Uterus (tissue), 4 donors: ENCODE data around the gene PRKAG3. TPM values are rescaled to one million over a fixed set of nuclear protein-coding genes. Genes with fewer than 3 reads are reported as not detected.
"Not testable (repeated sequence)": the region's sequence is repeated elsewhere in the genome, so short reads cannot be mapped to it uniquely, and the experiment has no call there.

ENCODE experiments used
- DNase-seq, 2 donors: peaks; one replicate each; pipeline ENCODE4 v3.0.0-alpha.2; 2019 to 2020
- H3K27ac ChIP-seq, 2 donors: fragments of 200-600 bp; sonication (generic); 1 replicate in 1 of 2; 2 replicates in 1 of 2; pipeline ENCODE4 v1.5.1; 2016 to 2018
- H3K27me3 ChIP-seq, 2 donors: fragments of 200-600 bp; sonication (generic); one replicate each; pipeline ENCODE4 v1.5.1; 2018 to 2019; ENCODE audit warnings: control low read depth in 1 of 2
- H3K36me3 ChIP-seq, 2 donors: fragments of 200-600 bp; sonication (generic); one replicate each; pipeline ENCODE4 v1.5.1; 2019; ENCODE audit warnings: control low read depth in 1 of 2
- H3K4me1 ChIP-seq, 2 donors: fragments of 200-600 bp; sonication (generic); one replicate each; pipeline ENCODE4 v1.5.1; 2018 to 2019; ENCODE audit warnings: control low read depth in 1 of 2
- H3K4me3 ChIP-seq, 2 donors: fragments of 200-600 bp; sonication (generic); 1 replicate in 1 of 2; 2 replicates in 1 of 2; pipeline ENCODE4 v1.5.1; 2018 to 2019; ENCODE audit warnings: mild to moderate bottlenecking in 1 of 2
- H3K9me3 ChIP-seq, 2 donors: fragments of 200-600 bp; sonication (generic); one replicate each; pipeline ENCODE4 v1.5.1; 2019; ENCODE audit warnings: control low read depth in 1 of 2
- CTCF ChIP-seq, 4 experiments: fragments of 200-600 bp in 2 of 4; fragments of 450-650 bp in 2 of 4; sonication (generic) in 2 of 4; IDR thresholded peaks; one replicate each; pipeline ENCODE4 v1.5.1; 2016 to 2019; ENCODE audit warnings: antibody characterized with exemption in 4 of 4, mild to moderate bottlenecking in 2 of 4, moderate library complexity in 1 of 4
- POLR2A ChIP-seq, 2 donors: fragments of 450-650 bp; IDR thresholded peaks; one replicate each; pipeline ENCODE4 v1.6.1; 2016; ENCODE audit warnings: antibody characterized with exemption in 2 of 2, mild to moderate bottlenecking in 1 of 2, moderate library complexity in 1 of 2
- intact Hi-C: fragments of 100-400 bp; cut with DNase I; formaldehyde crosslinking; loops from one replicate; pipeline ENCODE4 v1.15.1; 2023; ENCODE audit warnings: low total_unique reads
- microRNA-seq: library from miRNA; unstranded; fragments of <30 nt; microRNA quantifications from one replicate; pipeline ENCODE4, GENCODE V29; 2016; ENCODE audit warnings: borderline microRNAs expressed, borderline replicate concordance
- total RNA-seq, 4 donors: library from RNA; depleted of rRNA in 3 of 4; stranded (reverse); fragments of >200 nt in 3 of 4; gene quantifications; one replicate each; pipeline versions ENCODE4 v1.1.0 to v1.2.4, GENCODE V29; 2014 to 2023
- donor health status: DM: yes; HTN: yes; CAD: no.

Gene PRKAG3
- total RNA-seq, 4 donors from 2014 or later, result not detected

DNA sequence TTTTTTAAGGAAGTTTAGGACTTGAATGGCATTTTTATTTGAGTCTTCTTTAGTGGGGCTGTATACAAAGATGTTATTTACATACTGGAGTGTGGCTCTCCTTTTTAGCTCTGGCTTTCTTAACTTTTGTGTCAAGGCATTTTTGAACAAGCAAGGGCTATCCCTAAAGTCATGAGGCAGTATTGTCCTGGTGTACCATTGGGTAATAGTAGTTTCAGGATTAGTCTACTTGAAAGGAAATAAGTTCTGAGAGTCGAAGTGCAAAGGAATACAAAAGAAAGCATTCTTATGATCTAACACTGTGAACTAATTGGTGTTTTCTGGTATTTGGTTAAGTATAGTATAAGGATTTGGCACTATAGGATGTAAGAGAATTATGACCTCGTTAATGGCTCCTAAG, 51.6 kb downstream of the PRKAG3 start:
- Histone ChIP-seq H3K4me3 (no peak overlapping the region), H3K36me3 (no peaks in the 10 kb centered on the region), H3K4me1 (no peaks in the 10 kb centered on the region), H3K9me3 (no peaks in the 10 kb centered on the region), H3K27me3 (no peaks in the 10 kb centered on the region), H3K27ac (no peak overlapping the region)
- DNase-seq, result no peak
- TF ChIP-seq CTCF (IDR thresholded peaks at IDR 0.05), result no peak
- no peak for TF ChIP-seq POLR2A (IDR thresholded peaks at IDR 0.05)
- intact Hi-C loops, result no loop called here

- TF ChIP-seq CTCF (IDR thresholded peaks at IDR 0.05), result no peak
- TF ChIP-seq POLR2A (IDR thresholded peaks at IDR 0.05), result no peak
- intact Hi-C loops, result no loop called here
These were observed 54.2 kb downstream of the PRKAG3 start for GRCh38 chr2:218777276-218777990.

DNA sequence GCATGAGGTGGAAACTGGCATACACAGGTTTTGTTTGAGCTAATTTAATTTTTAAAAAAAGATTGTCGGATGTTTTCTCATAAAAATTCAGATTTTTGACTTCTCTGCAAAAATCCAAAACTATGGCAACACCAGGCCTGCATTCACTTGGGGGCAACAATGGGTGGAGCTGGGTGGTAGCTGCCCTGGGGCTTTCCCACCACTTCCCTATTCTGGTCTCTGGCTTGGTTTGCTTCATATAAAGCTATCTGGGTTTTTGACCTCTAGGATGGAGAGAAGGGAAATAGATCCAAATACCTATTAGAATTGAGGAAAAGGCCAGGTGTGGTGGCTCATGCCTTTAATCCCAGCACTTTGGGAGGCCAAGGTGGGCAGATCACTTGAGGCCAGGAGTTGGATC, 55.1 kb downstream of the PRKAG3 start:
- intact Hi-C loops, result no loop called here
- H3K4me1 ChIP-seq, result no peaks in the 10 kb centered on the region
- H3K27me3 ChIP-seq, result no peaks in the 10 kb centered on the region
- DNase-seq, result no peak
- no peaks in the 10 kb centered on the region for H3K36me3 ChIP-seq
- TF ChIP-seq POLR2A (IDR thresholded peaks at IDR 0.05) (no peak), CTCF (IDR thresholded peaks at IDR 0.05) (no peak)
- no peak overlapping the region for H3K27ac ChIP-seq
- H3K4me3 ChIP-seq, result no peak overlapping the region
- no peaks in the 10 kb centered on the region for H3K9me3 ChIP-seq

More at GRCh38 chr2:218777276-218777990, 54.2 kb downstream of the PRKAG3 start:
- Histone ChIP-seq H3K27ac (no peak overlapping the region), H3K4me1 (no peaks in the 10 kb centered on the region), H3K4me3 (no peak overlapping the region), H3K27me3 (no peaks in the 10 kb centered on the region), H3K36me3 (no peaks in the 10 kb centered on the region), H3K9me3 (no peaks in the 10 kb centered on the region)
- no peak for DNase-seq

GRCh38 chr2:218773881-218774280, 57.7 kb downstream of the PRKAG3 start:
- H3K27ac ChIP-seq, result no peak overlapping the region
- H3K4me1 ChIP-seq, result no peaks in the 10 kb centered on the region
- H3K27me3 ChIP-seq, result no peaks in the 10 kb centered on the region
- TF ChIP-seq POLR2A (IDR thresholded peaks at IDR 0.05) (no peak), CTCF (IDR thresholded peaks at IDR 0.05) (no peak)
- no peak for DNase-seq
- no peaks in the 10 kb centered on the region for H3K36me3 ChIP-seq
- no peaks in the 10 kb centered on the region for H3K9me3 ChIP-seq
- H3K4me3 ChIP-seq, result no peak overlapping the region
- intact Hi-C loops, result no loop called here

GRCh38 chr2:218772759-218773158, 58.8 kb downstream of the PRKAG3 start:
- H3K36me3 ChIP-seq, H3K27me3 ChIP-seq, H3K4me1 ChIP-seq, DNase-seq, H3K9me3 ChIP-seq, H3K4me3 ChIP-seq, intact Hi-C loops, H3K27ac ChIP-seq: not testable (repeated sequence)

Small RNA genes lying within 50 kb of the gene (microRNA-seq; reads per million reads assigned to microRNA genes)
- gene MIR9500, result not detected

Other genes starting within 250 kb of the PRKAG3 start
- gene PLCD4, start 223.9 kb downstream of the PRKAG3 start, total RNA-seq, result 1 to 10 TPM in 2 of 4 donors, under 1 TPM in 1, not detected in 1; 0.26 to 2.4 (median 1.2) TPM
- gene ZNF142, start 172.2 kb downstream of the PRKAG3 start, total RNA-seq, result 10 to 100 TPM; 11.8 to 40.3 (median 15.7) TPM
- gene BCS1L, start 172.1 kb downstream of the PRKAG3 start, total RNA-seq, result 10 to 100 TPM in 2 of 4 donors, 1 to 10 TPM in 1, not detected in 1; 7.4 to 40.0 (median 29.9) TPM
- gene RNF25, start 159.8 kb downstream of the PRKAG3 start, total RNA-seq, result 10 to 100 TPM in 2 of 4 donors, 1 to 10 TPM in 2; 5.6 to 33.8 (median 11.5) TPM
- 10 to 100 TPM in 3 of 4 donors, 1 to 10 TPM in 1; 7.4 to 52.1 (median 45.5) TPM for gene STK36, start 159.7 kb downstream of the PRKAG3 start, total RNA-seq
- 100 to 1,000 TPM in 1 of 4 donors, 10 to 100 TPM in 3; 13.1 to 117 (median 25.7) TPM for gene TTLL4, start 121.0 kb downstream of the PRKAG3 start, total RNA-seq
- gene CYP27A1, start 49.7 kb downstream of the PRKAG3 start, total RNA-seq, result 10 to 100 TPM in 2 of 4 donors, 1 to 10 TPM in 2; 4.1 to 15.7 (median 8.7) TPM
- gene WNT6, start 28.0 kb upstream of the PRKAG3 start, total RNA-seq, result 1 to 10 TPM in 3 of 4 donors, not detected in 1; 1.0 to 2.1 (median 1.9) TPM
- under 1 TPM in 2 of 4 donors, not detected in 2; 0.15 to 0.97 TPM for gene WNT10A, start 49.0 kb upstream of the PRKAG3 start, total RNA-seq
- not detected for gene CDK5R2, start 127.9 kb upstream of the PRKAG3 start, total RNA-seq
- not detected for gene FEV, start 153.4 kb upstream of the PRKAG3 start, total RNA-seq
- not detected for gene CRYBA2, start 161.6 kb upstream of the PRKAG3 start, total RNA-seq
- 1 to 10 TPM in 3 of 4 donors, under 1 TPM in 1; 0.21 to 3.5 (median 1.9) TPM for gene CFAP65, start 209.7 kb upstream of the PRKAG3 start, total RNA-seq
- gene IHH, start 229.1 kb upstream of the PRKAG3 start, total RNA-seq, result under 1 TPM in 1 of 4 donors, not detected in 3; 0.83 TPM